HL-60/S4 (cell line): Measurements from ENCODE around the gene PTGS1.
"Not testable (repeated sequence)": the region's sequence is repeated elsewhere in the genome, so short reads cannot be mapped to it uniquely, and the experiment has no call there.

Experiments
- in situ Hi-C: fragments of 300-500 bp; cut with MboI; formaldehyde crosslinking; loops from 2 replicates; pipeline ENCODE4 v1.14.3; 2022; ENCODE audit warnings: low sequenced_read_pairs

PTGS1 gene

GRCh38 chr9:122346478-122347347 lies 24.1 kb upstream of the PTGS1 start:
- in situ Hi-C loops: no loop called here

GRCh38 chr9:122347348-122348287 lies 23.2 kb upstream of the PTGS1 start:
- in situ Hi-C loops: no loop called here

- in situ Hi-C loops: no loop called here
These were observed 22.5 kb upstream of the PTGS1 start for GRCh38 chr9:122348288-122348777.

- in situ Hi-C loops: no loop called here
These were observed 22.0 kb upstream of the PTGS1 start for GRCh38 chr9:122348791-122349190.

- in situ Hi-C loops: no loop called here
These were observed 21.6 kb upstream of the PTGS1 start for GRCh38 chr9:122349201-122349600.

- in situ Hi-C loops: loop anchor here (10.0 kb wide), 1 partner anchor 226 kb away; no protein-coding TSS in a partner anchor
These were observed 20.1 kb upstream of the PTGS1 start for GRCh38 chr9:122350577-122351355.

GRCh38 chr9:122354536-122355199 lies 16.2 kb upstream of the PTGS1 start:
- in situ Hi-C loops: loop anchor here (10.0 kb wide), 1 partner anchor 230 kb away; no protein-coding TSS in a partner anchor

- in situ Hi-C loops: loop anchor here (10.0 kb wide), 1 partner anchor 231 kb away; no protein-coding TSS in a partner anchor
These were observed 15.4 kb upstream of the PTGS1 start for GRCh38 chr9:122355336-122355875.

GRCh38 chr9:122356627-122357026 lies 14.2 kb upstream of the PTGS1 start:
- in situ Hi-C loops: loop anchor here (10.0 kb wide), 1 partner anchor 232 kb away; no protein-coding TSS in a partner anchor

GRCh38 chr9:122360891-122361290 lies 9.9 kb upstream of the PTGS1 start:
- in situ Hi-C loops: no loop called here

- in situ Hi-C loops: not testable (repeated sequence)
These were observed 7.7 kb upstream of the PTGS1 start for GRCh38 chr9:122363131-122363530.

GRCh38 chr9:122364117-122364782 lies 6.6 kb upstream of the PTGS1 start:
- in situ Hi-C loops: no loop called here

GRCh38 chr9:122364783-122365150 lies 6.1 kb upstream of the PTGS1 start:
- in situ Hi-C loops: no loop called here

GRCh38 chr9:122366074-122366660 lies 4.7 kb upstream of the PTGS1 start:
- in situ Hi-C loops: no loop called here

- in situ Hi-C loops: no loop called here
These were observed 3.8 kb upstream of the PTGS1 start for GRCh38 chr9:122367065-122367464.

GRCh38 chr9:122367774-122368460 lies 2.9 kb upstream of the PTGS1 start:
- in situ Hi-C loops: no loop called here

GRCh38 chr9:122368642-122369041 lies 2.2 kb upstream of the PTGS1 start:
- in situ Hi-C loops: no loop called here

- in situ Hi-C loops: no loop called here
These were observed 521 bp upstream of the PTGS1 start for GRCh38 chr9:122370303-122370702.
